A673 (cell line): Measurements from ENCODE around the gene PGBD5.

Experiments used
- EZH2 ChIP-seq: fragments of 200-600 bp; sonication (generic); IDR thresholded peaks from 2 replicates; pipeline ENCODE4 v1.6.1; 2017; ENCODE audit warnings: borderline replicate concordance, low read depth, mild to moderate bottlenecking, mixed read lengths, antibody characterized with exemption, low read length; ENCODE audit not compliant: poor library complexity, severe bottlenecking
- TF ChIP-seq, protein P1 (sequence below): fragments of 300-800, 200-600 bp; sonication (generic); conservative IDR thresholded peaks from 2 replicates; pipeline ENCODE4 v1.5.1; 2017; ENCODE audit warnings: low read depth, mild to moderate bottlenecking, antibody characterized with exemption, low read length, moderate library complexity, mixed read lengths

DNA sequence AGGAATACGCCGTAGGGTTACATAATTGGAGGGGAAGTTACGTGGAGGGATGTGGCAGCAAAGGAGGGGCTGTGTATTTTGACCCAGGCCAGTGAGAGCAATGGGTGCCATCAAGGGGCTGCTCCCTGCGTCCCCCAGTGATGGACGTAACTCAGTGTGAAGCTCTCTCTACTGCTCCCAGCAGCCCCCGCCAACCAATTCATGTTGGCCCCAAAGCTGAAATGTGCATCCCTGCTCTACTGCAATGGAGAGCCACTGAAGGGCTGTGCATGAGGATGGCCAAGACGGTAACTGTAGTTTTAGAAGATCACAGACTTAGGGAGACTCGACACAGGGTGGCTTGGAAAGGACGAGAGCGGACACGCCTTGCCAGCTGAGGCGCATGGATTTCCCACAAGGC lies 38.3 kb downstream of the PGBD5 start:
- TF ChIP-seq, protein P1, sequence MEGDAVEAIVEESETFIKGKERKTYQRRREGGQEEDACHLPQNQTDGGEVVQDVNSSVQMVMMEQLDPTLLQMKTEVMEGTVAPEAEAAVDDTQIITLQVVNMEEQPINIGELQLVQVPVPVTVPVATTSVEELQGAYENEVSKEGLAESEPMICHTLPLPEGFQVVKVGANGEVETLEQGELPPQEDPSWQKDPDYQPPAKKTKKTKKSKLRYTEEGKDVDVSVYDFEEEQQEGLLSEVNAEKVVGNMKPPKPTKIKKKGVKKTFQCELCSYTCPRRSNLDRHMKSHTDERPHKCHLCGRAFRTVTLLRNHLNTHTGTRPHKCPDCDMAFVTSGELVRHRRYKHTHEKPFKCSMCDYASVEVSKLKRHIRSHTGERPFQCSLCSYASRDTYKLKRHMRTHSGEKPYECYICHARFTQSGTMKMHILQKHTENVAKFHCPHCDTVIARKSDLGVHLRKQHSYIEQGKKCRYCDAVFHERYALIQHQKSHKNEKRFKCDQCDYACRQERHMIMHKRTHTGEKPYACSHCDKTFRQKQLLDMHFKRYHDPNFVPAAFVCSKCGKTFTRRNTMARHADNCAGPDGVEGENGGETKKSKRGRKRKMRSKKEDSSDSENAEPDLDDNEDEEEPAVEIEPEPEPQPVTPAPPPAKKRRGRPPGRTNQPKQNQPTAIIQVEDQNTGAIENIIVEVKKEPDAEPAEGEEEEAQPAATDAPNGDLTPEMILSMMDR = no peak
- no peak for TF ChIP-seq EZH2
